ENCODE measurements around the gene IL17B. TPM values are rescaled to one million over a fixed set of nuclear protein-coding genes. Genes with fewer than 3 reads are reported as not detected.

IL17B gene
- total RNA-seq, 1 donor from 2014 or later, result 2.7 TPM

DNA sequence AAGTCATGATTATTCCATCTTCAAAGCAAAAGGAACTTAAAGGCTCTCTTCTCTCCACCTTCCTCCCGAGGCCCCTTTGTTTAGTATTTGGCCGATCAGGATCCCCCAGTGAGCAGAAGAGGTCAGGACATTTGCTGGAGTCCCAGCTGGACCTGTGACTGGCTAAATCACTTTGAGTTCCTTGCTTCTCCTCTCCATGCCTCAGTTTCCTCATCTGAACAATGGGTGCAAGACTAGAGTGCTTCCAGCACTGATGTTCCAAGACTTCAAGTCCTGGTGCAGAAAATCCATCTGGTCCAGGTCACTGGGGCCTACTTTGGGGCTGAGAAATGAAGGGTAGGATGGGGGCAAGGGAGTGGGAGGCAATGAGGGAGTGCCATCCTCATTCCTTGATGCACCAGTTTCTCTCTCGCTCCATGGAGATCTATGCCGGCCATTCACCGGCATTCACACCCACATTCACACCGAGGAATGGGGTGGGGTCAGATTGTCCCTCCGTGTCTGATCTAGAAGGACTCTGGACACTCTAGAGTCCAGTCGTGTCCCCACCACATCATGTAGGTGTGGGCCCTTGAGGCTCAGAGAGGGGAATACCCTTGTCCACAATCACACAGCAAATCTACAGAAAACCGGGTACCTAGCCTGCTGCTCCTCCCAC, 38.7 kb upstream of the IL17B start:
- Histone ChIP-seq H3K27me3 (no peaks in the 10 kb centered on the region), H3K27ac (peak overlapping the region; percentile 84), H3K4me3 (peak overlapping the region in 1 of 2 donors; percentile 20), H3K4me1 (peaks cover 93% of the 10 kb centered on the region), H3K36me3 (no peaks in the 10 kb centered on the region), H3K9me3 (no peaks in the 10 kb centered on the region)
- no peak for DNase-seq (ENCODE audit: extremely low spot score in 2 of 2)
- TF ChIP-seq, protein P1, sequence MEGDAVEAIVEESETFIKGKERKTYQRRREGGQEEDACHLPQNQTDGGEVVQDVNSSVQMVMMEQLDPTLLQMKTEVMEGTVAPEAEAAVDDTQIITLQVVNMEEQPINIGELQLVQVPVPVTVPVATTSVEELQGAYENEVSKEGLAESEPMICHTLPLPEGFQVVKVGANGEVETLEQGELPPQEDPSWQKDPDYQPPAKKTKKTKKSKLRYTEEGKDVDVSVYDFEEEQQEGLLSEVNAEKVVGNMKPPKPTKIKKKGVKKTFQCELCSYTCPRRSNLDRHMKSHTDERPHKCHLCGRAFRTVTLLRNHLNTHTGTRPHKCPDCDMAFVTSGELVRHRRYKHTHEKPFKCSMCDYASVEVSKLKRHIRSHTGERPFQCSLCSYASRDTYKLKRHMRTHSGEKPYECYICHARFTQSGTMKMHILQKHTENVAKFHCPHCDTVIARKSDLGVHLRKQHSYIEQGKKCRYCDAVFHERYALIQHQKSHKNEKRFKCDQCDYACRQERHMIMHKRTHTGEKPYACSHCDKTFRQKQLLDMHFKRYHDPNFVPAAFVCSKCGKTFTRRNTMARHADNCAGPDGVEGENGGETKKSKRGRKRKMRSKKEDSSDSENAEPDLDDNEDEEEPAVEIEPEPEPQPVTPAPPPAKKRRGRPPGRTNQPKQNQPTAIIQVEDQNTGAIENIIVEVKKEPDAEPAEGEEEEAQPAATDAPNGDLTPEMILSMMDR (IDR thresholded peaks at IDR 0.05), result no peak
- TF ChIP-seq POLR2AphosphoS5 (IDR thresholded peaks at IDR 0.05; ENCODE audit: insufficient read depth in 1 of 2, low read depth in 1 of 2) (no peak), POLR2A (IDR thresholded peaks at IDR 0.05) (no peak)
- intact Hi-C loops (cut with DNase I), result no loop called here

DNA sequence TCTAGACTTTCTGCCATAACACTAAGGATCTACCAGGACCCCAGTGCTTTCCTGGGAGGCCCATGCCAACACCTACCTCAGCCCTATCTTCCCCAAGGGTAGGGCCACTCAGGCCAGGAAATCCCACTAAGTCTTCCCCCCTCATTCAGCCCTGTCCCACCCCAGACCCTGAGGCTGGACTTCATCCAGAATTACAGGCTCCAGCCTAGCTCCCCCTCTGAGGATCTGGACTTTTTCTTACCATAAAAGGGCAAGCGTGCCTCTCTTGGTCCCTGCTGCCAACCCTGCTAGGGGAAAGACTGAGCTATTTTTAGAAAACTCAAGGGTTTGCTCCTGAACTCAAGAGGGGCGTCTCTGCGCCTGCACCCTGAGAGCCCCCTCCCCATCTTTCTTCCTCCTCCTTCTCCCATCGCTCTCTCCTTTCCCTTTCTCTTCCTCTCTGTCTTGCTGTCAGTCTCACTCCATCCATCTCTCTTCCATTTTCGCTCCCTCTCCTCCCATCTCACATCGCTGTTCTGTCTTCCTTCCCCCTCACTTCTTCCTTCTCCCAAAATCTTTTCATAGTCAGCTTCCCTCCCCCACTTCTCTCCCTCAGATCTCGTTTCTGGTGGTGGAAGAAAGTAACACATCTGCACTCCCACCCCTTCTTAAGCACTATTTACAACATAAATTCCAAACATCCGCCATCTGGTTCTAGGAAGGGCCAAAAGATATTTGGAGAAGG, 38.1 kb upstream of the IL17B start:
- DNase-seq (ENCODE audit: extremely low spot score in 2 of 2), result no peak
- TF ChIP-seq, protein P1 (IDR thresholded peaks at IDR 0.05), result peak in 1 of 3 experiments; percentile 11
- TF ChIP-seq POLR2AphosphoS5 (IDR thresholded peaks at IDR 0.05; ENCODE audit: insufficient read depth in 1 of 2, low read depth in 1 of 2) (peak in 1 of 2 donors; percentile 64), POLR2A (IDR thresholded peaks at IDR 0.05) (no peak)
- Histone ChIP-seq H3K4me1 (peaks cover 93% of the 10 kb centered on the region), H3K36me3 (no peaks in the 10 kb centered on the region), H3K9me3 (no peaks in the 10 kb centered on the region), H3K4me3 (peak overlapping the region in 1 of 2 donors; percentile 20), H3K27me3 (no peaks in the 10 kb centered on the region), H3K27ac (peak overlapping the region; percentile 84)
- intact Hi-C loops (cut with DNase I), result no loop called here

DNA sequence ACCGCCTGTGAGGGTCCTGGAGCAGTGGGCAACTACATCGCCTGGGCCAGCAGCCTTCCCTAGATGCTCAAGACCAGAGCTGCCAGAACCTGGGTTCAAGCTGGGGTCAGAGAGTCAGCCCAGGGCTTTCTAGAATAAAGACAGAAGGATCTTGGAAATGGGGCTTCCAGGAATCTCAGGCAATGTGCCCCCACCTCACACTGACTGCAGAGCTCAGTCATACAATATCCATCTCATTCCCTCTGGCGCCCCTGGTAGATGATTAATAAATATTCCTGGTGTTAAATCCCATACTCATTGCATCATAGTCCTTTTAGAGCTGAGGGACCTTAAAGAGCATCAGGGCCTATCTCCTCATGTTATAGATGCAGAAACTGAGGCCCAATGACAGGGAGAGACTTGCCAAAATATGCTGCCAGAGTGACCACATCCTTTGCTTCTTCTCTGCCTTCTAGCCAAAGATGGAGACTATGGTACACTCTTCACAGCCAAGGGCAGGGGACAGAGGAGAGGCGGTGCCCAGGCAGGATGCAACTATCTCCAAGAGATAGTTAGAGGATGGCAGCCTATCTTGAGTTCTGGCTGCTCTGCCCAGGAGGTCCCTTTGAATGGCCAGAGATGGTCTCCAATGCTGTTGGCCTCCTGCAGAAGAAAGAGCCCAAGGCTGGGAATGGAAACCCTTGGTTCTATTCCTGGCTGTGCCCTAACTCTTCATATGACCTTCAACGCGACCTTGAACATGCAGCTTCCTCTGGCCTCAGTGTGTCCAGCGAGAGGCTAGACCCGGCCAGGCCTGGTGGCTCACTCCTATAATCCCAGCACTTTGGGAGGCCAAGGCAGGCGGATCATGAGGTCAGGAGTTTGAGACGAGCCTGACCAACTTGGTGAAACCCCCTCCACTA, 36.2 kb upstream of the IL17B start:
- intact Hi-C loops (cut with DNase I), result no loop called here
- no peak for DNase-seq (ENCODE audit: extremely low spot score in 2 of 2)
- TF ChIP-seq POLR2A (IDR thresholded peaks at IDR 0.05) (no peak), POLR2AphosphoS5 (IDR thresholded peaks at IDR 0.05; ENCODE audit: insufficient read depth in 1 of 2, low read depth in 1 of 2) (peak in 1 of 2 donors; percentile 77)
- TF ChIP-seq, protein P1 (IDR thresholded peaks at IDR 0.05), result no peak
- Histone ChIP-seq H3K4me3 (peak overlapping the region; percentile 46 to 57), H3K27me3 (no peaks in the 10 kb centered on the region), H3K4me1 (peaks cover 96% of the 10 kb centered on the region), H3K36me3 (peaks cover 3 to 15% of the 10 kb centered on the region in 2 donors), H3K9me3 (no peaks in the 10 kb centered on the region), H3K27ac (peak overlapping the region; percentile 84)

DNA sequence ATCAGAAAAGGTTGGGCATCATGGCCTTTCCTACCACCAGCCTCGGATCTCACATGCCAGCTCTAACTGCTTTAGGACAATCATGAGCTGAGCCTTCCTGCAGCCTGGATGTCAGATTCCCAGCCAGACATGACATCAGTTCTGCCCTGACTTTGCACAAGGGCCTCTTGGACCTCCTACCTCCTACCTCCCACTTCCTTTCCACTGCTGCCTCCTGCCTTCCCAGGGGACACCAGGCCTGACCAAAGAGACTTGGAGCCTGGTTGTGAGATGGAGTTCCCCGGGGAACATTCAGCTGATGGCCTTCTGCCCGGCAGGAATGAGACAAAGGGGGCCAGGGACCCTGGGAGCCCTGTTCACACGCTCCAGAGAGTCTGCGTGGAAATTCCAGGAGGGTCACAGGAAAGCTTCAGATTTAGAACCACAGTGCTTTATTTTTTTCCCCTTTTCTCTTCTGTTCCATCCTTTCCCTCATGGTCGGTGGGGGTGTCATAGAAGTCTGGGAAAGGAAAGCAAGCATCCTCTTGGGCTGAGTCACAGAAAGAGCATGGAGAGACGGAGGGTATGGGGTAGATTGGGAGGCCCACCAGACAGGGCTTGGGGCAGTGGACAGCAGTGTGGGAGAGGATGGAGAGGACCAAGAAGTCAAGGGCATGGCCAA, 35.4 kb upstream of the IL17B start:
- H3K27ac ChIP-seq, result peak overlapping the region; percentile 84
- intact Hi-C loops (cut with DNase I), result no loop called here
- H3K36me3 ChIP-seq, result peaks cover 6 to 16% of the 10 kb centered on the region in 2 donors
- peak overlapping the region; percentile 46 to 57 for H3K4me3 ChIP-seq
- H3K4me1 ChIP-seq, result peaks cover 88% of the 10 kb centered on the region
- no peaks in the 10 kb centered on the region for H3K27me3 ChIP-seq
- no peak for TF ChIP-seq POLR2A (IDR thresholded peaks at IDR 0.05)
- TF ChIP-seq, protein P1 (IDR thresholded peaks at IDR 0.05), result no peak
- peak in 1 of 2 donors; percentile 84 for TF ChIP-seq POLR2AphosphoS5 (IDR thresholded peaks at IDR 0.05; ENCODE audit: insufficient read depth in 1 of 2, low read depth in 1 of 2)
- DNase-seq (ENCODE audit: extremely low spot score in 2 of 2), result no peak
- H3K9me3 ChIP-seq, result no peaks in the 10 kb centered on the region
